OCI-LY1 (cell line): ENCODE results near the gene NIM1K.

Source experiments
- EZH2 ChIP-seq: fragments of 200-600 bp; sonication (generic), shearing (Covaris generic); IDR thresholded peaks from 2 replicates; pipeline ENCODE4 v1.8.0; 2017; ENCODE audit warnings: borderline replicate concordance, mixed run types, mild to moderate bottlenecking, antibody characterized with exemption, low read length, moderate library complexity, mixed read lengths
- TF ChIP-seq, protein P1 (sequence below): fragments of 200-600 bp; sonication (generic), shearing (Covaris generic); IDR thresholded peaks from 2 replicates; pipeline ENCODE4 v1.5.1; 2017; ENCODE audit warnings: mild to moderate bottlenecking, antibody characterized with exemption, low read length, moderate library complexity, mixed read lengths

- TF ChIP-seq, protein P1, sequence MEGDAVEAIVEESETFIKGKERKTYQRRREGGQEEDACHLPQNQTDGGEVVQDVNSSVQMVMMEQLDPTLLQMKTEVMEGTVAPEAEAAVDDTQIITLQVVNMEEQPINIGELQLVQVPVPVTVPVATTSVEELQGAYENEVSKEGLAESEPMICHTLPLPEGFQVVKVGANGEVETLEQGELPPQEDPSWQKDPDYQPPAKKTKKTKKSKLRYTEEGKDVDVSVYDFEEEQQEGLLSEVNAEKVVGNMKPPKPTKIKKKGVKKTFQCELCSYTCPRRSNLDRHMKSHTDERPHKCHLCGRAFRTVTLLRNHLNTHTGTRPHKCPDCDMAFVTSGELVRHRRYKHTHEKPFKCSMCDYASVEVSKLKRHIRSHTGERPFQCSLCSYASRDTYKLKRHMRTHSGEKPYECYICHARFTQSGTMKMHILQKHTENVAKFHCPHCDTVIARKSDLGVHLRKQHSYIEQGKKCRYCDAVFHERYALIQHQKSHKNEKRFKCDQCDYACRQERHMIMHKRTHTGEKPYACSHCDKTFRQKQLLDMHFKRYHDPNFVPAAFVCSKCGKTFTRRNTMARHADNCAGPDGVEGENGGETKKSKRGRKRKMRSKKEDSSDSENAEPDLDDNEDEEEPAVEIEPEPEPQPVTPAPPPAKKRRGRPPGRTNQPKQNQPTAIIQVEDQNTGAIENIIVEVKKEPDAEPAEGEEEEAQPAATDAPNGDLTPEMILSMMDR: no peak
- TF ChIP-seq EZH2: no peak
Measured at GRCh38 chr5:43152946-43153345, 39.1 kb upstream of the NIM1K start.
